GM13976 (cell line): ENCODE results near the gene AQP9.
"Not testable (repeated sequence)": the region's sequence is repeated elsewhere in the genome, so short reads cannot be mapped to it uniquely, and the experiment has no call there.

Experiments used
- DNase-seq: peaks from one replicate; pipeline ENCODE4 v3.0.0; 2012; ENCODE audit warnings: low spot score
- CTCF ChIP-seq: IDR thresholded peaks from 2 replicates; pipeline ENCODE4 v1.5.1; 2012; ENCODE audit warnings: borderline replicate concordance, mild to moderate bottlenecking; ENCODE audit not compliant: insufficient read depth; ENCODE audit errors: extremely low read depth, missing control alignments, control extremely low read depth
- in situ Hi-C: fragments of 300-500 bp; cut with MboI; formaldehyde crosslinking; loops from one replicate; pipeline ENCODE4 v1.12.0; 2022; ENCODE audit warnings: low sequenced_read_pairs, mixed read lengths, inconsistent platforms; ENCODE audit not compliant: unreplicated experiment

The AQP9 gene

GRCh38 chr15:58111718-58112104 is 26.5 kb upstream of the AQP9 start:
- no peak for TF ChIP-seq CTCF
- DNase-seq, result no peak
- in situ Hi-C loops, result no loop called here

GRCh38 chr15:58113358-58113757 is 24.8 kb upstream of the AQP9 start:
- DNase-seq, in situ Hi-C loops: not testable (repeated sequence)

GRCh38 chr15:58114388-58114787 is 23.8 kb upstream of the AQP9 start:
- no peak for DNase-seq
- in situ Hi-C loops, result no loop called here
- TF ChIP-seq CTCF, result no peak

GRCh38 chr15:58114812-58115211 is 23.4 kb upstream of the AQP9 start:
- TF ChIP-seq CTCF, result no peak
- in situ Hi-C loops, result no loop called here
- DNase-seq, result no peak

- DNase-seq, result no peak
- no peak for TF ChIP-seq CTCF
- in situ Hi-C loops, result no loop called here
These were observed 22.5 kb upstream of the AQP9 start for GRCh38 chr15:58115692-58116091.

GRCh38 chr15:58117619-58118018 is 20.6 kb upstream of the AQP9 start:
- no peak for TF ChIP-seq CTCF
- no peak for DNase-seq
- in situ Hi-C loops, result no loop called here

- in situ Hi-C loops, result no loop called here
- DNase-seq, result no peak
- TF ChIP-seq CTCF, result no peak
These were observed 19.9 kb upstream of the AQP9 start for GRCh38 chr15:58118272-58118671.
